ENCODE results near the gene PRRG2. TPM values are rescaled to one million over a fixed set of nuclear protein-coding genes. Genes with fewer than 3 reads are reported as not detected.

Gene PRRG2
- total RNA-seq, 1 experiment from 2014 or later, result 17.0 TPM

GRCh38 chr19:49590071-49590970 is 9.2 kb downstream of the PRRG2 start:
- peak; percentile 77 for ATAC-seq
- peak overlapping the region; percentile 71 for H2AFZ ChIP-seq (ENCODE audit: low read length)
- TF ChIP-seq EZH2phosphoT487 (IDR thresholded peaks at IDR 0.05; ENCODE audit: borderline replicate concordance, low read length) (no peak), EZH2 (IDR thresholded peaks at IDR 0.05; ENCODE audit: low read length, unreplicated experiment) (no peak), CTCF (conservative IDR thresholded peaks at IDR 0.05; ENCODE audit: low read depth, low read length) (no peak)
- H3K27ac ChIP-seq (ENCODE audit: low read length), result peak overlapping the region; percentile 85
- no peaks in the 10 kb centered on the region for H3F3A ChIP-seq (ENCODE audit: low read length, unreplicated experiment)
- no peaks in the 10 kb centered on the region for H3K9me3 ChIP-seq (ENCODE audit: low read length)
- peak; percentile 99 for DNase-seq
- peaks cover 6% of the 10 kb centered on the region; the same call in 1 of the 2 replicates for H4K20me1 ChIP-seq (ENCODE audit: low read length)
- POLR2A ChIA-PET (ENCODE audit: unreplicated experiment), result interaction anchor here (0.7 to 1.0 kb wide), 3 partner anchors 50 to 712 kb away, joined by 3 to 9 read pairs (median 4); partner anchors contain the start of genes RRAS and SCAF1
- CTCF ChIA-PET, result interaction anchor here (0.6 kb wide), 1 partner anchor 44 kb away, joined by 3 read pairs; no protein-coding TSS in a partner anchor
- peak overlapping the region; percentile 96 for H3K4me2 ChIP-seq (ENCODE audit: low read length)
- peaks cover 12% of the 10 kb centered on the region; the same call in 1 of the 2 replicates for H3K36me3 ChIP-seq (ENCODE audit: low read depth, low read length)
- no peaks in the 10 kb centered on the region for H3K9me2 ChIP-seq (replicated peaks; ENCODE audit: low read length)
- peak overlapping the region; percentile 70 for H3K4me3 ChIP-seq (ENCODE audit: low read length)
- H3K27me3 ChIP-seq (ENCODE audit: low read length), result no peaks in the 10 kb centered on the region
- peaks cover 39% of the 10 kb centered on the region for H3K79me2 ChIP-seq (ENCODE audit: low read length)
- intact Hi-C loops (cut with micrococcal nuclease), result loop anchor here (1.0 to 2.0 kb wide), 4 partner anchors 10 to 86 kb away; partner anchors contain the start of genes BCL2L12, IRF3, NOSIP and PRMT1
- H3K4me1 ChIP-seq (ENCODE audit: insufficient read depth, low read length), result peaks cover 7% of the 10 kb centered on the region; the same call in 1 of the 2 replicates
- peak overlapping the region; percentile 89 for H3K9ac ChIP-seq (ENCODE audit: low read length)
- TSS peak; percentile 94 for BruUV-seq (replicated peaks)

GRCh38 chr19:49590971-49591730 is 10.0 kb downstream of the PRRG2 start, which contains the start of gene PRR12:
PRR12 (plus strand) TSS chr19:49591182; CDS start chr19:49591655, 473 bp downstream.
- Histone ChIP-seq H3K79me2 (ENCODE audit: low read length) (peaks cover 45% of the 10 kb centered on the region), H3K36me3 (ENCODE audit: low read depth, low read length) (peaks cover 20% of the 10 kb centered on the region; the same call in 1 of the 2 replicates), H3K4me1 (ENCODE audit: insufficient read depth, low read length) (peaks cover 7% of the 10 kb centered on the region; the same call in 1 of the 2 replicates), H3K27ac (ENCODE audit: low read length) (peak within 1 kb of the TSS; percentile 87), H3K27me3 (ENCODE audit: low read length) (no peaks in the 10 kb centered on the region), H2AFZ (ENCODE audit: low read length) (peak within 1 kb of the TSS; percentile 72), H3F3A (ENCODE audit: low read length, unreplicated experiment) (no peaks in the 10 kb centered on the region), H3K9ac (ENCODE audit: low read length) (peak within 1 kb of the TSS; percentile 95), H3K4me3 (ENCODE audit: low read length) (peak within 1 kb of the TSS; percentile 99), H3K9me2 (replicated peaks; ENCODE audit: low read length) (no peaks in the 10 kb centered on the region), H3K4me2 (ENCODE audit: low read length) (peak within 1 kb of the TSS; percentile 96), H4K20me1 (ENCODE audit: low read length) (peaks cover 6% of the 10 kb centered on the region; the same call in 1 of the 2 replicates), H3K9me3 (ENCODE audit: low read length) (no peaks in the 10 kb centered on the region)
- POLR2A ChIA-PET (ENCODE audit: unreplicated experiment), result interaction anchor here (0.6 kb wide), 1 partner anchor 23 kb away, joined by 3 read pairs; no protein-coding TSS in a partner anchor
- BruUV-seq (replicated peaks), result no TSS peak
- ATAC-seq (peak; percentile 7), DNase-seq (peak; percentile 70)
- TF ChIP-seq EZH2phosphoT487 (IDR thresholded peaks at IDR 0.05; ENCODE audit: borderline replicate concordance, low read length), result no peak
- TF ChIP-seq EZH2 (IDR thresholded peaks at IDR 0.05; ENCODE audit: low read length, unreplicated experiment), result no peak
- CTCF ChIA-PET, result interaction anchor here (0.6 kb wide), 2 partner anchors 23 to 45 kb away, joined by 3 to 9 read pairs; no protein-coding TSS in a partner anchor
- intact Hi-C loops (cut with micrococcal nuclease), result loop anchor here (1.0 to 2.0 kb wide), 4 partner anchors 11 to 86 kb away; partner anchors contain the start of genes BCL2L12, IRF3, NOSIP and PRMT1
